H1 (cell line): Measurements from ENCODE around the gene VEPH1.

Source experiments
- BRCA1 ChIP-seq: IDR thresholded peaks from 2 replicates; pipeline ENCODE4 v1.6.1; 2012; ENCODE audit warnings: low read depth, low read length, improper control_type of control experiment
- CBX5 ChIP-seq: fragments of 300-800, 300-1000 bp; sonication (generic); IDR thresholded peaks from 2 replicates; pipeline ENCODE4 v1.7.1; 2016; ENCODE audit warnings: antibody characterized with exemption, low read length, low read depth
- CHD2 ChIP-seq: IDR thresholded peaks from 2 replicates; pipeline ENCODE4 v1.6.1; 2012; ENCODE audit warnings: low read length, improper control_type of control experiment
- CTCF ChIP-seq, 3 experiments: IDR thresholded peaks; 1 replicate in 2 of 3; 2 replicates in 1 of 3; pipeline versions ENCODE4 v1.5.1 to v1.6.1; 2011; ENCODE audit warnings: low read length in 3 of 3, mild to moderate bottlenecking in 3 of 3, inconsistent platforms in 2 of 3, low read depth in 1 of 3, moderate library complexity in 1 of 3; ENCODE audit not compliant: insufficient read depth in 1 of 3; ENCODE audit errors: control extremely low read depth in 1 of 3
- EP300 ChIP-seq, 2 experiments: IDR thresholded peaks; 1 replicate in 1 of 2; 2 replicates in 1 of 2; pipeline ENCODE4 v1.6.1; 2011 to 2012; ENCODE audit warnings: low read depth in 2 of 2, low read length in 2 of 2, mild to moderate bottlenecking in 2 of 2, borderline replicate concordance in 1 of 2, inconsistent platforms in 1 of 2, moderate library complexity in 1 of 2
- EZH2 ChIP-seq: fragments of 200-600 bp; sonication (generic); IDR thresholded peaks from 2 replicates; pipeline ENCODE4 v1.7.1; 2012; ENCODE audit warnings: low read depth, mild to moderate bottlenecking, moderate library complexity, low read length, inconsistent platforms; ENCODE audit not compliant: severe bottlenecking
- HDAC6 ChIP-seq: IDR thresholded peaks from one replicate; pipeline ENCODE4 v1.7.1; 2012; ENCODE audit warnings: low read depth, mild to moderate bottlenecking, inconsistent platforms, low read length, moderate library complexity
- JUND ChIP-seq: IDR thresholded peaks from 2 replicates; pipeline ENCODE4 v1.6.1; 2011; ENCODE audit warnings: mild to moderate bottlenecking, improper control_type of control experiment, low read length
- POLR2A ChIP-seq, 2 experiments: IDR thresholded peaks; 1 replicate in 1 of 2; 2 replicates in 1 of 2; pipeline ENCODE4 v1.6.1; 2011; ENCODE audit warnings: low read depth in 2 of 2, low read length in 2 of 2, mild to moderate bottlenecking in 2 of 2; ENCODE audit errors: control extremely low read depth in 1 of 2
- SUZ12 ChIP-seq: fragments of 200-600 bp; sonication (generic); IDR thresholded peaks from 2 replicates; pipeline ENCODE4 v1.6.1; 2012; ENCODE audit warnings: mild to moderate bottlenecking, inconsistent platforms, low read length, moderate library complexity, mixed read lengths
- TBP ChIP-seq: IDR thresholded peaks from 2 replicates; pipeline ENCODE4 v1.6.1; 2011; ENCODE audit warnings: low read depth, low read length, improper control_type of control experiment
- TF ChIP-seq, protein P1 (sequence below): IDR thresholded peaks from 2 replicates; pipeline ENCODE4 v1.6.1; 2011; ENCODE audit warnings: low read length, improper control_type of control experiment

DNA sequence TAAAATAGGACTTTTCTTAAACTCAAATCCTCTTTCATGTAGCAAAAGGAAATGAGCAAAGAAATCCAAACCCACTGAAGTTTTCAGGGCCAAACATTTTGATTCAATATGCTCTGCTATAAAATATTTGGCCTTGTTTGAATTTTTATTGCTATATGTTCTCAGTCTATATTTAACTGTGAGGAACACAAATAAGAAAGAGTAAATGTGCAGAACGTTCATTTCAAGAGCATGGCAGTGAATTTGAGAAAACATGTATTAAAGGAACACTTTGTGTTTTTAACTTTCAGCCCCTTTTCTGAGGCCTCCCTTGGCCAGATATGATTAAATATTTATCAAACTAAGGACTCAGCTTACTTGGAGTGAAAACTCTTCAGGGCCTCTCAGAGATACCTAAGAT, 218.5 kb downstream of the VEPH1 start:
- TF ChIP-seq POLR2A (IDR thresholded peaks at IDR 0.05; ENCODE audit: control extremely low read depth in 1 of 2, low read depth in 2 of 2, low read length in 2 of 2), result no peak
- TF ChIP-seq CTCF (IDR thresholded peaks at IDR 0.05; ENCODE audit: control extremely low read depth in 1 of 3, insufficient read depth in 1 of 3, low read depth in 1 of 3, low read length in 3 of 3), result no peak
- TF ChIP-seq BRCA1, result no peak
- TF ChIP-seq, protein P1, sequence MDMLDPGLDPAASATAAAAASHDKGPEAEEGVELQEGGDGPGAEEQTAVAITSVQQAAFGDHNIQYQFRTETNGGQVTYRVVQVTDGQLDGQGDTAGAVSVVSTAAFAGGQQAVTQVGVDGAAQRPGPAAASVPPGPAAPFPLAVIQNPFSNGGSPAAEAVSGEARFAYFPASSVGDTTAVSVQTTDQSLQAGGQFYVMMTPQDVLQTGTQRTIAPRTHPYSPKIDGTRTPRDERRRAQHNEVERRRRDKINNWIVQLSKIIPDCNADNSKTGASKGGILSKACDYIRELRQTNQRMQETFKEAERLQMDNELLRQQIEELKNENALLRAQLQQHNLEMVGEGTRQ, result no peak
- no peak for TF ChIP-seq EP300 (IDR thresholded peaks at IDR 0.05; ENCODE audit: borderline replicate concordance in 1 of 2, low read depth in 2 of 2, low read length in 2 of 2)
- TF ChIP-seq CBX5, result no peak
- TF ChIP-seq EZH2, result no peak
- no peak for TF ChIP-seq SUZ12
- no peak for TF ChIP-seq CHD2
- no peak for TF ChIP-seq JUND
- no peak for TF ChIP-seq TBP
- no peak for TF ChIP-seq HDAC6
